Liver (tissue), 9 donors: ENCODE results near the gene ITIH5. TPM values are rescaled to one million over a fixed set of nuclear protein-coding genes. Genes with fewer than 3 reads are reported as not detected.
A peak's percentile ranks its signal among the peaks of the same experiment; 100 is the strongest.

Experiments
- DNase-seq: peaks from one replicate; pipeline ENCODE4 v3.0.0-alpha.2; 2017; ENCODE audit warnings: low spot score
- H3K27ac ChIP-seq, 2 donors: one replicate each; pipeline ENCODE4 v1.7.0; 2013; ENCODE audit warnings: inconsistent platforms in 2 of 2, low read length in 2 of 2, control low read depth in 1 of 2, low read depth in 1 of 2, mild to moderate bottlenecking in 1 of 2
- H3K27me3 ChIP-seq, 4 donors: one replicate each; pipeline versions ENCODE4 v1.6.1 to v1.7.0; 2013; ENCODE audit warnings: low read length in 3 of 4, inconsistent platforms in 1 of 4, mild to moderate bottlenecking in 1 of 4, moderate library complexity in 1 of 4; ENCODE audit not compliant: control insufficient read depth in 4 of 4, insufficient read depth in 4 of 4
- H3K36me3 ChIP-seq, 4 donors: one replicate each; pipeline versions ENCODE4 v1.6.1 to v1.7.0; 2013; ENCODE audit warnings: low read length in 3 of 4, mild to moderate bottlenecking in 3 of 4, low read depth in 1 of 4, moderate library complexity in 1 of 4; ENCODE audit not compliant: control insufficient read depth in 4 of 4, insufficient read depth in 3 of 4
- H3K4me1 ChIP-seq, 4 donors: one replicate each; pipeline versions ENCODE4 v1.6.1 to v1.7.0; 2013; ENCODE audit warnings: low read length in 3 of 4, mild to moderate bottlenecking in 3 of 4, moderate library complexity in 1 of 4; ENCODE audit not compliant: control insufficient read depth in 4 of 4, insufficient read depth in 4 of 4
- H3K4me3 ChIP-seq, 3 donors: one replicate each; pipeline versions ENCODE4 v1.6.1 to v1.7.0; 2013; ENCODE audit warnings: low read length in 3 of 3, control low read depth in 1 of 3, low read depth in 1 of 3, mild to moderate bottlenecking in 1 of 3
- H3K9ac ChIP-seq, 2 donors: one replicate each; pipeline ENCODE4 v1.7.0; 2013; ENCODE audit warnings: low read length in 2 of 2, mild to moderate bottlenecking in 2 of 2, moderate library complexity in 2 of 2, control low read depth in 1 of 2, low read depth in 1 of 2
- H3K9me3 ChIP-seq, 4 donors: one replicate each; pipeline versions ENCODE4 v1.6.1 to v1.7.0; 2013; ENCODE audit warnings: low read length in 3 of 4; ENCODE audit not compliant: control insufficient read depth in 4 of 4
- EGR1 ChIP-seq, 2 donors: IDR thresholded peaks; 2 replicates each; pipeline ENCODE4 v1.6.1; 2016 to 2018; ENCODE audit warnings: antibody characterized with exemption in 2 of 2, low read depth in 2 of 2
- GABPA ChIP-seq, 2 donors: IDR thresholded peaks in 1 of 2; conservative IDR thresholded peaks in 1 of 2; 2 replicates each; pipeline ENCODE4 v1.6.1; 2016; ENCODE audit warnings: antibody characterized with exemption in 2 of 2, mild to moderate bottlenecking in 1 of 2, moderate library complexity in 1 of 2
- HNF4A ChIP-seq, 2 donors: conservative IDR thresholded peaks; 2 replicates each; pipeline ENCODE4 v1.6.1; 2016; ENCODE audit warnings: antibody characterized with exemption in 2 of 2, mild to moderate bottlenecking in 2 of 2
- JUND ChIP-seq, 2 donors: IDR thresholded peaks; 2 replicates each; pipeline ENCODE4 v1.6.1; 2016; ENCODE audit warnings: antibody characterized with exemption in 2 of 2
- NR2F2 ChIP-seq: IDR thresholded peaks from 2 replicates; pipeline ENCODE4 v1.6.1; 2016; ENCODE audit warnings: antibody characterized with exemption
- RAD21 ChIP-seq, 2 donors: IDR thresholded peaks; 2 replicates each; pipeline ENCODE4 v1.6.1; 2016; ENCODE audit warnings: antibody characterized with exemption in 2 of 2, mild to moderate bottlenecking in 2 of 2
- REST ChIP-seq: IDR thresholded peaks from 2 replicates; pipeline ENCODE4 v1.6.1; 2016; ENCODE audit warnings: antibody characterized with exemption, mild to moderate bottlenecking
- RXRA ChIP-seq, 2 donors: IDR thresholded peaks; 2 replicates each; pipeline ENCODE4 v1.6.1; 2017 to 2018; ENCODE audit warnings: antibody characterized with exemption in 2 of 2, mild to moderate bottlenecking in 1 of 2
- SP1 ChIP-seq: IDR thresholded peaks from 2 replicates; pipeline ENCODE4 v1.6.1; 2018; ENCODE audit warnings: antibody characterized with exemption, mild to moderate bottlenecking
- TAF1 ChIP-seq: conservative IDR thresholded peaks from 2 replicates; pipeline ENCODE4 v1.6.1; 2016; ENCODE audit warnings: antibody characterized with exemption, mild to moderate bottlenecking
- YY1 ChIP-seq: IDR thresholded peaks from 2 replicates; pipeline ENCODE4 v1.6.1; 2016; ENCODE audit warnings: antibody characterized with exemption, mild to moderate bottlenecking
- ZBTB33 ChIP-seq: IDR thresholded peaks from 2 replicates; pipeline ENCODE4 v1.6.1; 2016; ENCODE audit warnings: antibody characterized with exemption
- WGBS: extraction: QIAGEN DNeasy Blood & Tissue Kit; methylation state at CpG from one replicate; pipeline ENCODE4 v1.1.7; 2013; 5-methylcytosine and 5-hydroxymethylcytosine counted together
- polyA plus RNA-seq, 2 donors: library from polyadenylated mRNA; stranded (reverse) in 1 of 2; unstranded in 1 of 2; fragments of 200-250 nt in 1 of 2; fragments of >200 nt in 1 of 2; fragmentation: Nextera tagmentation in 1 of 2; extraction: Ambion mirVana in 1 of 2; gene quantifications; one replicate each; pipeline versions ENCODE4 v1.2.1 to v1.2.3, GENCODE V29; 2013 to 2015
- total RNA-seq, 2 donors: library from RNA; depleted of rRNA; stranded (reverse); fragments of >200 nt; gene quantifications; one replicate each; pipeline ENCODE4 v1.2.3, GENCODE V29; 2014
- TF ChIP-seq, protein P1 (sequence below): IDR thresholded peaks from 2 replicates; pipeline ENCODE4 v1.6.1; 2016; ENCODE audit warnings: antibody characterized with exemption
- TF ChIP-seq, protein P2 (sequence below): IDR thresholded peaks from 2 replicates; pipeline ENCODE4 v1.6.1; 2016; ENCODE audit warnings: antibody characterized with exemption
- donor health status: healthy.
- donor health status: healthy.
- donor health status: healthy.
- donor health status: healthy.
- donor health status: healthy.

ITIH5 gene
- total and polyA plus RNA-seq, 4 donors = 0.60 to 1.3 (median 0.98) TPM

DNA sequence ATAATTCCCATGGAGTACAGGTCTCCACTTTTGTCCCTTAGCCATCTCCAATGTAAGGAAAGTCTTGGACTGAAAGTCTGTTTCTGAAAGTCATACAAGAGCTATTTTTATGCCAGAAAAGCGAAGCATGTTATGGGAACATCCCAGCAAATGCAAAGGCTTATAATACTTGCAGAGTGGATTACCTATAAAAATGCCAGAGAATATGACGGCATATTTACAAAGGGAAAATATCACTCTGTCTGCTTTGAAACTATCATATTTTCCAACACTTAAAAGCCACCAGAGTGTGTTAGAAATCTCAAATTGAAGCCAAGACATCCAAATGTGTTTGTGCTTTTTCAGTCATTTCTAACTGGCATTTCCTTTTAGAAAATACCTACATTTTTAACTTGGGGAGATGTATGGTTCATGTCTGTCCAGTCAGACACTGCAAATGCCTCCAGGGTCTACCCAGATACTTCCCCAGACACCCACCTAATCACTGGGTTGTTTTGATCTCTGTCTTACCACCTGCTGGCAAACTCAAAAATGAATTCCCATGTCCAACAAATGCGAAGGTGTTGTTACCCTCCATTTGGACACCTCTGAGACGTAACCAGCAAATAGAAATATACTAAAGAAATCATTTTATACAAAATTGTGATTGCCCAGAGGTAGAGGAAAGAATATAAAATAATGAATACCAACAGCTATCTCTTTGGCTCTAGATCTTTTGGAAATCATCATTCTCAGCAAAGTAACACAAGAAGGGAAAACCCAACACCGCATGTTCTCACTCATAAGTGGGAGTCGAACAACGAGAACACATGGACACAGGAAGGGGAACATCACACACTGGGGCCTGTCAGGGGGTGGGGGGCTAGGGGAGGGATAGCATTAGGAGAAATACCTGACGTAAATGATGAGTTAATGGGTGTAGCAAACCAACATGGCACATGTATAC lies 37.6 kb upstream of the ITIH5 start (continued):
- TF ChIP-seq ZBTB33 = no peak

DNA sequence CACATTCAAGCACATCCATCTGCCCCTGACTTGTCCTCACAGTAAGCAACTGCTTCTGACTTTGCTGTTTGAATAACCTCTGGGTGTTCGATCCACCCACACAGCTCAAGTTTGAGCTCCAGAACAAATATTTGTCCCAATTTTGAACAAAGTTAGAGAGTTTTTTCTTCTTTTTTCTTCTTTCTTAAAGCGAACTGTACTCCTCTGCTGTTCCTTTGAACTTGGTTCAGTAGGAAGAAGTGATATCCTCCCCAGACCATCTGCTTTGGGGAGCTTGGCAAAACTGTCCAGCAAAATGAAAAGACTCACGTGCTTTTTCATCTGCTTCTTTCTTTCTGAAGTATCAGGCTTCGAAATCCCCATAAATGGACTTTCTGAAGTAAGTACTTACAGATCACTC lies 36.4 kb upstream of the ITIH5 start, which contains the start of gene ITIH2:
TSS of gene ITIH2 (plus strand) at position 177 of the 400 bp plus-strand sequence. CDS start at position 296, 119 bp downstream.
- peak within 1 kb of the TSS; percentile 52 to 59 for H3K9ac ChIP-seq
- H3K27me3 ChIP-seq = no peaks in the 10 kb centered on the region
- WGBS = 24% methylated on average over 4 of the region's 4 CpGs
- DNase-seq = no peak
- peak within 1 kb of the TSS; percentile 46 for H3K27ac ChIP-seq
- H3K9me3 ChIP-seq = no peaks in the 10 kb centered on the region
- H3K4me1 ChIP-seq = peaks cover 9 to 57% (median 42%) of the 10 kb centered on the region in 4 donors
- TF ChIP-seq EGR1 (IDR thresholded peaks at IDR 0.05; ENCODE audit: low read depth in 2 of 2) (peak in 1 of 2 donors; percentile 44), RAD21 (IDR thresholded peaks at IDR 0.05) (no peak), YY1 (peak; percentile 63), GABPA (IDR thresholded peaks at IDR 0.05 in 1 of 2, conservative IDR thresholded peaks at IDR 0.05 in 1 of 2) (no peak), TAF1 (peak; percentile 94), REST (peak; percentile 58), SP1 (peak; percentile 13), JUND (IDR thresholded peaks at IDR 0.05) (no peak), NR2F2 (no peak), RXRA (IDR thresholded peaks at IDR 0.05) (peak; percentile 17 to 52), HNF4A (conservative IDR thresholded peaks at IDR 0.05) (peak; percentile 36 to 57), ZBTB33 (peak; percentile 23)
- TF ChIP-seq, protein P1, sequence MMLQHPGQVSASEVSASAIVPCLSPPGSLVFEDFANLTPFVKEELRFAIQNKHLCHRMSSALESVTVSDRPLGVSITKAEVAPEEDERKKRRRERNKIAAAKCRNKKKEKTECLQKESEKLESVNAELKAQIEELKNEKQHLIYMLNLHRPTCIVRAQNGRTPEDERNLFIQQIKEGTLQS = no peak
- TF ChIP-seq, protein P2, sequence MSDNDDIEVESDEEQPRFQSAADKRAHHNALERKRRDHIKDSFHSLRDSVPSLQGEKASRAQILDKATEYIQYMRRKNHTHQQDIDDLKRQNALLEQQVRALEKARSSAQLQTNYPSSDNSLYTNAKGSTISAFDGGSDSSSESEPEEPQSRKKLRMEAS = peak; percentile 35
- peak within 1 kb of the TSS; percentile 71 to 93 (median 82) for H3K4me3 ChIP-seq
- H3K36me3 ChIP-seq = no peaks in the 10 kb centered on the region
